Head of caudate nucleus (tissue), 42 donors: ENCODE data around the gene KIRREL3.
A peak's percentile ranks its signal among the peaks of the same experiment; 100 is the strongest.

Source experiments
- DNase-seq, 42 donors: peaks; one replicate each; pipeline versions ENCODE4 v3.0.0 to v3.0.0-alpha.2; 2020 to 2021; ENCODE audit warnings: mixed read lengths in 7 of 42
- intact Hi-C: fragments of 100-400 bp; cut with DNase I; formaldehyde crosslinking; loops from one replicate; pipeline ENCODE4 v1.15.0; 2022

Gene KIRREL3

GRCh38 chr11:126456783-126457542 lies 543.6 kb downstream of the KIRREL3 start:
- DNase-seq, result peak in 1 of 42 donors; percentile 13
- intact Hi-C loops, result no loop called here

DNA sequence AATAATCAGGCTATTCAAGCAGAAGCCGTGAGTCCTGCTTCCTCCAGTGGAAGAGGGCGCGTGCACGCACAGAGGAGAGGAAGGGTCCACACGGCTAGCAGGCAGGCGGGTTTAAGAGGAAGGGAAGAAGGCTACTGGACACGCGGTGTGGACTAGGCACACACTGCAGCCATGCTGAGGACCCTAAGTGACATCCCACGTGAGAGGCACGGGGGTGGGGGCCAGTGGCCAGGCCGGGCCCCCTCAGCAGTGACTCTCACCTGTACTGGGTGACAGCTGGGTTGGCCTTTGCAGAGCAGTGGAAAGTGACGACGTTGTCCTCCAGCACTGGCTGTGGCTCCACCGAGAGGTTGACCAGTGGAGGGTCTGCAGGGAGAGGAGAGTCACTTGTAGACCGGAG lies 544.5 kb downstream of the KIRREL3 start:
- no peak for DNase-seq

DNA sequence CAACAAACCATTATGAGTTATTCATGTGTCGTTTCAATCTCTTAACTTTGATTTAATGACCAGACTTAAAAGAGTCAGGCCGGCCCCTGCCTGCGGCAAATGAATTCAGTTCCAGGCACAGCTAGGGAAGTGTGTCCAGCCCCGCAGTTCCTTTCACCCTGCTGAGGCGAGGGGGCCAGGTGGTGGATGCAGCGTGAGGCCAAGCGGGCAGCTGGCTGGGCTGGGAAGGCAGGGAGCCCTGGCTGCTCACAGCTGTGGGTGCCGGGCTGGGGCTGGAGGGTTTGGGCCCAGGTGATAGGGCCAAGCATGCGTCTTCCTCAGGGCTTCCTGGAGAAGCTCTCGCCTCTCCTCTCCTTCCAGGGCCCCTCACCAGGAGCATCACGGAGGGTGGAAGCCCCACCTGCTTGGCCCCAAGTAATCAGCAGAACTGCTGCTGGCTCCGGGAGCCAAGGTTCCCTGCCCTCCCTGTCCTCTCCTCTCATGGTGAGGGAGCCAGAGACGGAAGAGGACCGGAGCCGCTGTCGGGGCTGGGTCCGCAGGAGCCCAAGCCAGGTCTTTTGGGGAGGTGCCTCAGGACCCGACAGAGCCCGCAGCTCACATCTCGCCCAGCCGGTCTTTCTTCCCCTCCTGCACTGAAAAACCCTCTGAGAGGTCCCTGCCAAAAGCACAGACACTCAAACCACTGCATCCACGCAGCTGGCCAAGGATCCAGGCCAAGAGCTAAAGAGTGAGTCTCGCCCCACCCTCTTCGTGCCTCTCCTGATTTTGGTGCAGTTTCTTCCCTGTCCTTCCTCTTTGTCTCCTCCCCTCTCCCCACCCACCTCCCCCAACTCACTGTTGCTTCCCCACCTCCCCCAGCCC lies 548.1 kb downstream of the KIRREL3 start:
- intact Hi-C loops, result no loop called here
- peak in 7 of 42 donors; percentile 26 to 55 (median 32) for DNase-seq

More for the DNA sequence above, 544.5 kb downstream of the KIRREL3 start:
- intact Hi-C loops, result no loop called here

DNA sequence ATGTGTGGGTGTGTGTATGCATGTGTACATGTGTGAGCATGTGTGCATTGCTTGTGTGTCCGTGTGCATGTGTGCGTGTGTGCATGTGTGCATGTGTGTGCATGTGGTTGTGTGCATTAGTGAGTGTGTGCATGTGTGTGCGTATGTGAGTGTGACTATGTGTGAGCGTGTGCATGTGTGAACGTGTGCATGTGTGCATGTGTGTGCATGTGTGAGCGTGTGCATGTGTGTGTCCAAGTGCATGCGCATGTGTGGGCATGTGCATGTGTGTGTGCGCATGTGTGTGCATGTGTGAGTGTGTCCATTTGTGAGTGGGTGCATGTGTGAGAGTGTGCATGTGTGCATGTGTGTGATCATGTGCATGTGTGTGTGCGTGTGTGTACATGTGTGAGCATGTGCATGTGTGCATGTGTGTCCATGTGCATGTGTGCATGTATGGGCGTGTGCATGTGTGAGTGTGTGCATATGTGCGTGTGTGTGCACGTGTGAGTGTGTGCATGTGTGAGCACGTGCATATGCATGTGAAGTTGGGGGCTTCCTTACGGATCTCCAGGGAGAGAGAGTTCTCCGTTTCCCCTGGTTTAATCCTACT lies 549.3 kb downstream of the KIRREL3 start:
- intact Hi-C loops, result no loop called here
- DNase-seq, result no peak

DNA sequence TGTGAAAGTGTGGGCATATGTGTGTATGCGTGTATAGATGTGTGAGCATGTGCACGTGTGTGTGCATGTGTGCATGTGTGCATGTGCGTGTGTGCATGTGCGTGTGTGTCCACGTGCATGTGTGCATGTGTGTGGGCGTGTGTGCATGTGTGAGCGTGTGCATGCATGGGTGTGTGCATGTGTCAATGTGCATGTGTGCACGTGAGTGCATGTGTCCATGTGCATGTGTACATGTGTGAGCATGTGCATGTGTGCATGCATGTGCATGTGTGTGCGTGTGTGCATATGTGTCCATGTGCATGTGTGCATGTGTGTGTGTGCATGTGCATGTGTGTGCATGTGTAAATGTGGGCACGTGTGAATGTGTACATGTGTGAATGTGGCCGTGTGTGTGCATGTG lies 549.8 kb downstream of the KIRREL3 start:
- intact Hi-C loops, result no loop called here
- DNase-seq, result no peak

DNA sequence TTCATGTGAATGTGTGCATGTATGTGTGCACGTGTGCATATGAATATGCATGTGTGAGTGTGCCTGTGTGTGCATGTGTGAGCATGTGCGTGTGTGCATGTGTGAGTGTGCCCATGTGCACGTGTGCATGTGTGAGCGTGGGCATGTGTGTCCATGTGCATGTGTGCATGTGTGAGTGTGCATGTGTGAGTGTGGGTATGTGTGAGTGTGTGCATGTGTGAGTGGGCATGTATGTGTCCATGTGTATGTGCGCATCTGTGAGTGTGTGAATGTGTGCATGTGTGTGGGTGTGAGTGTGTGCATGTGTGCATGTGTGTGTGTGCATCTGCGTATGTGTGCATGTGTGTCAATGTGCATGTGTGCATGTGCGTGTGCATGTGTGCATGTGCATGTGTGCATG lies 550.4 kb downstream of the KIRREL3 start:
- intact Hi-C loops, result no loop called here
- no peak for DNase-seq

DNA sequence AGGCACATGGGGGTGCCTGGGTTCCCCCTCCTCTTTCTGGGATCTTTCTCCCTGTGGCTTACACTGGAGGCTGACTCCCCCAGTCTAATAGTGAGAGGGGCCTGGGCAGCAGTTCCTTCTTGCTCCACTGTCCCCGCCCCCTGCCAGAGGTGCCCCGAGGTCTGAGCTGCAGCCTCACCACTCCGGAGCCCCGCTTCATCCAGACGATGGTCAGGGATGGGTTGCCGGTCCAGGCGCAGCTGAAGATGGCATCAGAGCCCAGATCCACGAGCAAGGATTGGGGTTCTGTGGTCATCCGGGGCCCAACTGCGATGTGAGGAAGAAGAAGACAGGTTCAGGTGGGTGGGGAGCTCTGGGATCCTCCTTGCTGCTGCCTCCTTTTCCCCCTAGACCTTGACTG lies 554.0 kb downstream of the KIRREL3 start:
- intact Hi-C loops, result no loop called here
- DNase-seq, result no peak

- intact Hi-C loops, result no loop called here
- peak in 30 of 42 donors; percentile 31 to 77 (median 58) for DNase-seq
Measured at GRCh38 chr11:126444072-126444471, 556.5 kb downstream of the KIRREL3 start.

DNA sequence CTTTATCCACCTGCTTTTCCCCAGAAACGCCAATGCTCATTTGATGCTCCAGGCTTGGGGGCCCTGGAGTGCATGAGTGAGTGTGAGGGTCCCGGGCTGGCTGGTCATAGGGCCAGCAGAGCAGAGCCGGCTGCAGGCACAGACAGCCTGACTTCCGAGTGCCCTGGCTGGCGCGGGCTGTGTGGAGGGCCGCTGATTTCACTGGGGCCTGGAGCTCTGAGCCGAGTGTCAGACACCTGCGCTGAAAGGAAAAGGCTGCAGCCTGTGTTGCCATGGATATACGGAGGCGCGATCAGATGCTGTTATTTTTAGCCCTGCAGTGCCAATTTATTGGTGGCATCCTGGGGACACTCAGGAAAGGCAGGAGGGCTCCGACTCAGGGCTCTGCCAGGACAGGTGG lies 557.5 kb downstream of the KIRREL3 start:
- DNase-seq, result peak in 40 of 42 donors; percentile 24 to 89 (median 67)
- intact Hi-C loops, result no loop called here

DNA sequence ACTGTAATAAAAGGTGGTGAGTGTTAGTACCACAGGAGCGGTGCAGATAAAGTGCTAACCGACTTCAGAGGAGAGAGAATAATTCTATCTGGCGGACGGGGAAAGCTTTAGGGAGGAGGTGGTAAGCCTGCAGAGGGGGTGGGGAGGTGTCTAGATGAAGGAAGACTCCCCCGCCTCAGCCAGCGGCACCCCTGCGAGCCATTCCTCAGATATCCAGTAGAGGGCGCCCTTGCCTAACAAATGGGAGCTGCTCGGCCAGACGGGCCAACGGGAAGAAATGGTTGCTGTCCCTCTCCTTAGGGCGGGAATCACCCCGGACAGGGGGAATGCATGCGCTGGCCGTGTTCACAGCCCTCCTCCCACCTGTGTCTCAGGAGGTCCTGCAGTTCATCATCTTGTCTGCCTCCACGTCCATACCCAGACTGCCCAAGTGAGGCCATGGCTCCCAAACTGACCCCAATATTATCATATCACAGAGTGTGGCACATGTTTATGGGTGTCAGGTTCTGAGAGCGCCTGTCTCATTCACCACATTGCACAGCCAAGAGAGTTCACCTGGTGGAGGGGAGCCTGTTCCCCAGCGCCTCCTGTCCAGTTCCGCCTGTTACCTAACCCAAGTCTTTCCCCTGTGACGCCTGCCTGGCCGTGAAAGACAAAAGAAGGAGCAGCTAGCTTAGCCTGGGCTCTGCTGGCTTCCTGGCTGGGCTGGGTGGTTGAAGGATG lies 559.6 kb downstream of the KIRREL3 start:
- DNase-seq, result peak; percentile 79 to 94 (median 86)
- intact Hi-C loops, result loop anchor here (2.0 kb wide), 1 partner anchor 40 kb away; no protein-coding TSS in a partner anchor

- DNase-seq, result no peak
Measured at GRCh38 chr11:126440276-126440675, 560.3 kb downstream of the KIRREL3 start.

DNA sequence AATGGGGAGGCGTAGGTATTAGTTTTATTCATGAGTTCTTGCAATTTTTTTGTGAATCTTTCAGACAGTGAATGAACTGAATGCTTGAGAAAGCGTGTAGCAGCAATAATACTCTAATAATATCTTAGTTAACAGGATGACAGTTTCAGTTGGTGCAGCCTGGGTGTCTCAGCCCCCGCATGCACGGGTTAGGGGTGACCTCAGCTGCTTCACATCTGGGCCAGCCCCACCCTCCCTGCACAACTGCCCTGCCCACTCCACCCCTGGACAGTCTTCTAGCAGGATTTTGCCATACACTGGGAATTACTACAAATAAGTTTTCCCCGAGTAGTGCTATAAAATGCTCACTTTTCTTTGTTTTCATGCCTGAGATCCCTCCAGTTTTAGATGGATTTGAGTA lies 561.9 kb downstream of the KIRREL3 start:
- intact Hi-C loops, result no loop called here
- DNase-seq, result no peak

More at GRCh38 chr11:126440276-126440675, 560.3 kb downstream of the KIRREL3 start:
- intact Hi-C loops, result loop anchor here (2.0 kb wide), 1 partner anchor 41 kb away; no protein-coding TSS in a partner anchor

- intact Hi-C loops, result no loop called here
Measured at GRCh38 chr11:126438272-126438671, 562.3 kb downstream of the KIRREL3 start.

GRCh38 chr11:126437731-126438130 lies 562.8 kb downstream of the KIRREL3 start:
- no peak for DNase-seq
- intact Hi-C loops, result no loop called here

More at GRCh38 chr11:126438272-126438671, 562.3 kb downstream of the KIRREL3 start:
- no peak for DNase-seq

DNA sequence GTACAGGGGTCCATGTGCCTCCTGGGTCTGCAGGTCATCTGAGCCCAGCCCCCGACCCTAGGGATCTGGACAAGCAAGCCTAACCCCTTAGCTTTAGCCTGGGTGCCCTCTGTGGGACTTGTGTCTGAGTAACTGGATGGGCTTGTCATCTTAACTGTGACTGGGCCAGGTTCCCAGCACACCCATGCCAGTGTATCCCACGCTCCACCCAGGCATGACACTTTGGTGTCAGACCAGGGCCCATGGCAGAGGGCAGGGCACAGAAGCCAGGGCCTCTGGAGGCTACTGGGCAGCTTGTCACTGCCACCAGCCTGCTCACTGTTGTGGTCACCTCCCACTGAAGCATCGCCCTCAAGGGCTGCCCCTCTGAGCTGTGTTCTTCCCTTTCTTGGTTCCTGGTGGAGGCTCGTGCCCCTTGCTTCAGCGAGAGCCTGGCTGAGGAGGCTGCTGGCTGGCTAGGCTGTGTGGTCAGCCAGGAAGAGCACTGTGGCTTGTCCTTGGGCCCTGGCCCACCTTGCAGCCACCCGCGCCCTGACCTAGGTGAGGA lies 564.3 kb downstream of the KIRREL3 start:
- DNase-seq, result no peak
- intact Hi-C loops, result no loop called here

- DNase-seq, result no peak
- intact Hi-C loops, result no loop called here
Measured at GRCh38 chr11:126434950-126435335, 565.6 kb downstream of the KIRREL3 start.

GRCh38 chr11:126433989-126434949 lies 566.3 kb downstream of the KIRREL3 start:
- no peak for DNase-seq
- intact Hi-C loops, result no loop called here
